IMR-90 (cell line): ENCODE results near the gene PPIA. TPM values are rescaled to one million over a fixed set of nuclear protein-coding genes. Genes with fewer than 3 reads are reported as not detected.
A peak's percentile ranks its signal among the peaks of the same experiment; 100 is the strongest.

ENCODE experiments used
- FOS ChIP-seq: fragments of 150-350 bp; IDR thresholded peaks from 2 replicates; pipeline ENCODE4 v1.6.1; 2016; ENCODE audit warnings: low read depth, low read length
- MXI1 ChIP-seq: IDR thresholded peaks from 2 replicates; pipeline ENCODE4 v1.6.1; 2012; ENCODE audit warnings: low read depth, mild to moderate bottlenecking, low read length, moderate library complexity, borderline replicate concordance
- RAD21 ChIP-seq: IDR thresholded peaks from 2 replicates; pipeline ENCODE4 v1.6.1; 2012; ENCODE audit warnings: low read length, improper control_type of control experiment
- RCOR1 ChIP-seq: IDR thresholded peaks from 2 replicates; pipeline ENCODE4 v1.6.1; 2012; ENCODE audit warnings: mild to moderate bottlenecking, low read length, improper control_type of control experiment; ENCODE audit not compliant: insufficient replicate concordance
- polyA plus RNA-seq, 3 experiments: library from polyadenylated mRNA; depleted of rRNA; stranded (reverse); fragments of >200 nt; gene quantifications; 2 replicates each; pipeline ENCODE4 v1.2.3, GENCODE V29; 2012; ENCODE audit warnings: low replicate concordance in 1 of 3
- total RNA-seq: library from RNA; depleted of rRNA; stranded (reverse); fragments of >200 nt; gene quantifications from 2 replicates; pipeline ENCODE4 v1.2.3, GENCODE V29; 2012

PPIA gene
- total and polyA plus RNA-seq, 2 of the 4 experiments (the other 2 are of a cell fraction): 3,396 to 4,883 TPM

DNA sequence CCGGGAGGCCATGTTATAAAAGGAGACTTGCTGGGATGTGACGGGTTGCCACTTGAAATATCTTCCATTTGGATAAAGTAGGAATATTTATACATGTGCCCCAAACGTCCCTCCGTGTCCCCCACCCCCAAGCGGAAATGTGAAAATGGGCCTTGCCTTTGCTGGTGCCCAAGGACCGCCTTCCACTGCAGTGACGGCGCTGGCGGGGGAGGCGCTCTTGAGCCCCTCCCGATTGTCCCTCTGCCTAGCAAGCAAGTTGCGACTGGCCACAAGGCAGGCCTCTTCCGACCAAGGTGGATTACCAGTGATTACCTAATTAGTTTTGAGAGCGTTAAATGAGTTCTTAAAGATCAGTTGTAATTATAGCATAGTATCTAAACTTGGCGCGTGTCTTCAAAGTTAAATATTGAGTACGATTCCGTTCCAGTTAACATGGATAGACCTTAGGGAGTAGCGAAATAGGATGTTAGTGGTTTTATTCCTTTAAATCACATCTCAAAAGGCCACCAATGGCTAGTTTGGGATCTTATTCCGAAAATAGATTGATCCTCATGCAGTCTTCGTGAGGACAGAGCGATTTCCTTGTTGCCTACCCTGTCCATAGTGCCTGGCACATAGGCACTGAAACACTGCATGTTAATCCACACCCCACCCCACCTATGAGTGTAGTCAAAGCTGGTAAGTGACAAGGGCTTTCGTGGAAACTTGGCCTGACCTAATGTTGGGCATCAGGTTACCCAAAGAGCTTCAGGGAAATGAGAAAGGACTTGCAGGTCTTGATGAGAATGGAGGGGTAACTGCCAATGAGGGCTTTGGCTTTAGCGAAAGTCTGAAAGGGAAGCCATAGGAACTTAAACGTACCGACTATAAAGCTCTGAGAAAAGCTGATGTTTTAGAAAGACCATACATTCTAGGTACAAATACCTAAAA is 1.1 kb downstream of the PPIA start (continued):
- TF ChIP-seq FOS (no peak), RAD21 (peak; percentile 38), MXI1 (0 out of 2 replicates have a peak, but pooled peaks have one; percentile 13), RCOR1 (no peak)
